Panc1 (cell line): Measurements from ENCODE around the gene MAPK13. TPM values are rescaled to one million over a fixed set of nuclear protein-coding genes. Genes with fewer than 3 reads are reported as not detected.

Experiments
- ATAC-seq: fragments of 200-7000 bp; cut with Tn5 transposase; 2 replicates; pipeline ENCODE4 v1.9.1; 2020; ENCODE audit warnings: mild to moderate bottlenecking, moderate library complexity
- BruUV-seq: library from RNA; stranded (reverse); fragments of 400-500 nt; replicated peaks from 2 replicates; lab custom pipeline; 2021; lab: Mats Ljungman, UMichigan
- CTCF ChIA-PET: fragments of 300-600 bp; sonication (Branson Sonifier 250); formaldehyde crosslinking; loops from one replicate; lab custom pipeline; 2022; ENCODE audit warnings: antibody characterized with exemption; lab: Charles Lee
- POLR2A ChIA-PET: fragments of 300-600 bp; sonication (Branson Sonifier 250); formaldehyde crosslinking; loops from one replicate; lab custom pipeline; 2022; ENCODE audit warnings: antibody characterized with exemption; lab: Charles Lee
- DNase-seq: peaks from one replicate; pipeline ENCODE4 v3.0.0-alpha.2; 2010; ENCODE audit warnings: low read depth, low spot score
- H3K27ac ChIP-seq: 2 replicates; pipeline ENCODE4 v1.5.1; 2011; ENCODE audit warnings: mild to moderate bottlenecking, low read length, inconsistent platforms
- H3K27me3 ChIP-seq: fragments of 200-500 bp; sonication (Bioruptor generic); 2 replicates; pipeline ENCODE4 v1.6.0; 2014; ENCODE audit warnings: low read length, inconsistent platforms; ENCODE audit not compliant: control insufficient read depth, insufficient read depth
- H3K36me3 ChIP-seq: fragments of 200-500 bp; sonication (Bioruptor generic); 2 replicates; pipeline ENCODE4 v1.5.1; 2014; ENCODE audit warnings: inconsistent platforms, mild to moderate bottlenecking, low read length, moderate library complexity; ENCODE audit not compliant: control insufficient read depth, insufficient read depth
- H3K4me1 ChIP-seq: 2 replicates; pipeline ENCODE4 v1.5.1; 2011; ENCODE audit warnings: inconsistent platforms, mild to moderate bottlenecking, low read length, moderate library complexity; ENCODE audit not compliant: control insufficient read depth, insufficient read depth
- H3K4me3 ChIP-seq, 2 experiments: 2 replicates each; pipeline ENCODE4 v1.5.1; 2011 to 2012; ENCODE audit warnings: low read depth in 2 of 2, low read length in 2 of 2, mild to moderate bottlenecking in 2 of 2, inconsistent platforms in 1 of 2, moderate library complexity in 1 of 2
- H3K9me3 ChIP-seq: fragments of 200-500 bp; sonication (Bioruptor generic); 2 replicates; pipeline ENCODE4 v1.5.1; 2014; ENCODE audit warnings: low read depth, mild to moderate bottlenecking, inconsistent platforms, low read length, moderate library complexity; ENCODE audit not compliant: control insufficient read depth, insufficient read depth
- POLR2AphosphoS5 ChIP-seq: IDR thresholded peaks from 2 replicates; pipeline ENCODE4 v1.6.1; 2012; ENCODE audit warnings: mild to moderate bottlenecking, low read depth, low read length, moderate library complexity
- REST ChIP-seq, 2 experiments: IDR thresholded peaks; 2 replicates each; pipeline ENCODE4 v1.6.1; 2011 to 2012; ENCODE audit warnings: low read depth in 2 of 2, control low read depth in 1 of 2, low read length in 1 of 2, mild to moderate bottlenecking in 1 of 2, moderate library complexity in 1 of 2; ENCODE audit not compliant: insufficient read depth in 1 of 2
- SIN3A ChIP-seq: IDR thresholded peaks from 2 replicates; pipeline ENCODE4 v1.6.1; 2012; ENCODE audit warnings: low read depth, mild to moderate bottlenecking, low read length, moderate library complexity, borderline replicate concordance; ENCODE audit not compliant: insufficient read depth
- TCF7L2 ChIP-seq: IDR thresholded peaks from 2 replicates; pipeline ENCODE4 v1.6.1; 2011; ENCODE audit warnings: mild to moderate bottlenecking, low read depth, low read length, inconsistent platforms
- in situ Hi-C: cut with HindIII; loops from 2 replicates; pipeline ENCODE4 v1.10.0; 2016; ENCODE audit warnings: low sequenced_read_pairs, low pct_unique_long_range_greater_than_20kb
- intact Hi-C: fragments of 100-400 bp; cut with micrococcal nuclease; formaldehyde crosslinking; loops from one replicate; pipeline ENCODE4 v1.10.0; 2022; ENCODE audit not compliant: unreplicated experiment
- total RNA-seq: library from RNA; stranded (reverse); gene quantifications from one replicate; pipeline ENCODE4 v1.2.1, GENCODE V29; 2021; ENCODE audit not compliant: unreplicated experiment
- TF ChIP-seq, protein P1 (sequence below): fragments of 450-650 bp; IDR thresholded peaks from 2 replicates; pipeline ENCODE4 v1.5.1; 2017; ENCODE audit warnings: mild to moderate bottlenecking

The MAPK13 gene
- total RNA-seq, 1 experiment from 2014 or later = 2.5 TPM

DNA sequence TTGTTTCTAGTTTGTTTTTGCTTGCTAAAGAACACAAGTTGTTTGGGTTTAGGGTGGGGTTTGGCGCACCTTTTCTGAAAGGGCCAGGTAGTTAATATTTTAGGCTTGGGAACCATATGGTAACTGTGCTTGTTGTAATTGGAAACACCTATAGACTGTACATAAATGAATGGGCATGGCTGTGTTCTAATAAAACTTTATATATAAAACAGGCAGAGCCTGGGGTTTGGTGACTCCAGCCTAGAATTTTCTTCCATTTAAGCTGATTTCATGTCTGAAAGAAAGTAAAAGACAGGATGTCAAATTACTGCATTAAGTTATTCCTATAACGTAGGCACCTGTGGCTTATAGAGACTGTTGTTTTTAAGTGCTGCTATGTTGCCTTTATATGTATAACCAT, 36.1 kb upstream of the MAPK13 start:
- H3K27ac ChIP-seq = no peak overlapping the region
- in situ Hi-C loops = no loop called here
- no TSS peak for BruUV-seq
- ChIA-PET POLR2A (no interaction called here), CTCF (interaction anchor here (0.6 to 1.0 kb wide), 3 partner anchors 22 to 258 kb away, joined by 3 to 11 read pairs (median 6); no protein-coding TSS in a partner anchor)
- no peak overlapping the region for H3K4me3 ChIP-seq
- ATAC-seq (no peak), DNase-seq (no peak)
- H3K4me1 ChIP-seq = peaks cover 3% of the 10 kb centered on the region; the same call in 1 of the 2 replicates
- intact Hi-C loops = loop anchor here (2.0 kb wide), 1 partner anchor 67 kb away; the partner anchor contains the start of gene MAPK14
- no peaks in the 10 kb centered on the region for H3K9me3 ChIP-seq
- no peak for TF ChIP-seq REST (IDR thresholded peaks at IDR 0.05; ENCODE audit: insufficient read depth in 1 of 2, low read depth in 2 of 2, low read length in 1 of 2)
- TF ChIP-seq, protein P1, sequence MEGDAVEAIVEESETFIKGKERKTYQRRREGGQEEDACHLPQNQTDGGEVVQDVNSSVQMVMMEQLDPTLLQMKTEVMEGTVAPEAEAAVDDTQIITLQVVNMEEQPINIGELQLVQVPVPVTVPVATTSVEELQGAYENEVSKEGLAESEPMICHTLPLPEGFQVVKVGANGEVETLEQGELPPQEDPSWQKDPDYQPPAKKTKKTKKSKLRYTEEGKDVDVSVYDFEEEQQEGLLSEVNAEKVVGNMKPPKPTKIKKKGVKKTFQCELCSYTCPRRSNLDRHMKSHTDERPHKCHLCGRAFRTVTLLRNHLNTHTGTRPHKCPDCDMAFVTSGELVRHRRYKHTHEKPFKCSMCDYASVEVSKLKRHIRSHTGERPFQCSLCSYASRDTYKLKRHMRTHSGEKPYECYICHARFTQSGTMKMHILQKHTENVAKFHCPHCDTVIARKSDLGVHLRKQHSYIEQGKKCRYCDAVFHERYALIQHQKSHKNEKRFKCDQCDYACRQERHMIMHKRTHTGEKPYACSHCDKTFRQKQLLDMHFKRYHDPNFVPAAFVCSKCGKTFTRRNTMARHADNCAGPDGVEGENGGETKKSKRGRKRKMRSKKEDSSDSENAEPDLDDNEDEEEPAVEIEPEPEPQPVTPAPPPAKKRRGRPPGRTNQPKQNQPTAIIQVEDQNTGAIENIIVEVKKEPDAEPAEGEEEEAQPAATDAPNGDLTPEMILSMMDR = no peak
- 0 out of 2 replicates have a peak, but pooled peaks cover 3% of the 10 kb centered on the region for H3K36me3 ChIP-seq
- H3K27me3 ChIP-seq = no peaks in the 10 kb centered on the region

GRCh38 chr6:36094753-36095496, 35.4 kb upstream of the MAPK13 start:
- POLR2A ChIA-PET = interaction anchor here (0.5 kb wide), 1 partner anchor 69 kb away, joined by 3 read pairs; no protein-coding TSS in a partner anchor
- ATAC-seq (peak; percentile 98), DNase-seq (peak; percentile 42)
- in situ Hi-C loops (no loop called here), intact Hi-C loops (loop anchor here (2.0 kb wide), 1 partner anchor 68 kb away; the partner anchor contains the start of gene MAPK14)
- TF ChIP-seq POLR2AphosphoS5 (no peak), TCF7L2 (no peak), REST (IDR thresholded peaks at IDR 0.05; ENCODE audit: insufficient read depth in 1 of 2, low read depth in 2 of 2, low read length in 1 of 2) (no peak), SIN3A (no peak)
- TF ChIP-seq, protein P1 = peak; percentile 96
- Histone ChIP-seq H3K27me3 (no peaks in the 10 kb centered on the region), H3K4me1 (peaks cover 3% of the 10 kb centered on the region; the same call in 1 of the 2 replicates), H3K9me3 (no peaks in the 10 kb centered on the region), H3K4me3 (no peak overlapping the region), H3K27ac (no peak overlapping the region), H3K36me3 (0 out of 2 replicates have a peak, but pooled peaks cover 3% of the 10 kb centered on the region)
- no TSS peak for BruUV-seq
- CTCF ChIA-PET = interaction anchor here (0.5 to 1.3 kb wide), 6 partner anchors 21 to 259 kb away, joined by 3 to 11 read pairs (median 4); partner anchors contain the start of gene MAPK14
